Neural cell (in vitro differentiated cells): ENCODE measurements around the gene MOCS1.

Source experiments
- EZH2 ChIP-seq: fragments of 200-600, 300-800 bp; shearing (Covaris generic), sonication (generic); IDR thresholded peaks from 2 replicates; pipeline ENCODE4 v1.6.1; 2014; ENCODE audit warnings: antibody characterized with exemption, low read length, borderline replicate concordance, mild to moderate bottlenecking; ENCODE audit not compliant: insufficient read depth, poor library complexity, severe bottlenecking
- TF ChIP-seq, protein P1 (sequence below): fragments of 450-650 bp; IDR thresholded peaks from 2 replicates; pipeline ENCODE4 v1.5.1; 2014; ENCODE audit warnings: antibody characterized with exemption, mild to moderate bottlenecking, moderate library complexity; ENCODE audit not compliant: poor library complexity, severe bottlenecking

DNA sequence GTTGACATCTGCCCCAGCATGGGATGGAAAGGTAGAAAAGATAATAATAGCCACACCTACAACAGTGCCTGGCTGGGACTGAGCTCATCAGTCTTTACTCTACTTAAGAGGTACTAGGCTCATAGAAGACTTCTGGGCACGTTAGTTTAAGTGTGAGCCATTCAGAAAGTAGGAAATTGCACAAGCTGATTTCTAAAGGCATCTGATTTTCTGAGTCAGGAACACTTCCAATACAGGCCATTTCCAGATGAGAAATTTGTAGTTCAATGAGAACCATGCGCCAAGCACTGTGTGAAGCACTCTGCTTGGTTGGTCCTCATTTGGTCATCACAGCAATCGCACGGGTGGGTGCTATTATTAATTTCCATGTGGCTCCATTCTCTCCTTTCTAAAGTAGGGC, 42.3 kb downstream of the MOCS1 start:
- TF ChIP-seq, protein P1, sequence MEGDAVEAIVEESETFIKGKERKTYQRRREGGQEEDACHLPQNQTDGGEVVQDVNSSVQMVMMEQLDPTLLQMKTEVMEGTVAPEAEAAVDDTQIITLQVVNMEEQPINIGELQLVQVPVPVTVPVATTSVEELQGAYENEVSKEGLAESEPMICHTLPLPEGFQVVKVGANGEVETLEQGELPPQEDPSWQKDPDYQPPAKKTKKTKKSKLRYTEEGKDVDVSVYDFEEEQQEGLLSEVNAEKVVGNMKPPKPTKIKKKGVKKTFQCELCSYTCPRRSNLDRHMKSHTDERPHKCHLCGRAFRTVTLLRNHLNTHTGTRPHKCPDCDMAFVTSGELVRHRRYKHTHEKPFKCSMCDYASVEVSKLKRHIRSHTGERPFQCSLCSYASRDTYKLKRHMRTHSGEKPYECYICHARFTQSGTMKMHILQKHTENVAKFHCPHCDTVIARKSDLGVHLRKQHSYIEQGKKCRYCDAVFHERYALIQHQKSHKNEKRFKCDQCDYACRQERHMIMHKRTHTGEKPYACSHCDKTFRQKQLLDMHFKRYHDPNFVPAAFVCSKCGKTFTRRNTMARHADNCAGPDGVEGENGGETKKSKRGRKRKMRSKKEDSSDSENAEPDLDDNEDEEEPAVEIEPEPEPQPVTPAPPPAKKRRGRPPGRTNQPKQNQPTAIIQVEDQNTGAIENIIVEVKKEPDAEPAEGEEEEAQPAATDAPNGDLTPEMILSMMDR = no peak
- TF ChIP-seq EZH2 = no peak
